GM04503 (cell line): ENCODE data around the gene MINAR2.
A peak's percentile ranks its signal among the peaks of the same experiment; 100 is the strongest.

Experiments used
- DNase-seq: peaks from one replicate; pipeline ENCODE4 v3.0.0-alpha.2; 2012; ENCODE audit warnings: low read depth

Gene MINAR2

DNA sequence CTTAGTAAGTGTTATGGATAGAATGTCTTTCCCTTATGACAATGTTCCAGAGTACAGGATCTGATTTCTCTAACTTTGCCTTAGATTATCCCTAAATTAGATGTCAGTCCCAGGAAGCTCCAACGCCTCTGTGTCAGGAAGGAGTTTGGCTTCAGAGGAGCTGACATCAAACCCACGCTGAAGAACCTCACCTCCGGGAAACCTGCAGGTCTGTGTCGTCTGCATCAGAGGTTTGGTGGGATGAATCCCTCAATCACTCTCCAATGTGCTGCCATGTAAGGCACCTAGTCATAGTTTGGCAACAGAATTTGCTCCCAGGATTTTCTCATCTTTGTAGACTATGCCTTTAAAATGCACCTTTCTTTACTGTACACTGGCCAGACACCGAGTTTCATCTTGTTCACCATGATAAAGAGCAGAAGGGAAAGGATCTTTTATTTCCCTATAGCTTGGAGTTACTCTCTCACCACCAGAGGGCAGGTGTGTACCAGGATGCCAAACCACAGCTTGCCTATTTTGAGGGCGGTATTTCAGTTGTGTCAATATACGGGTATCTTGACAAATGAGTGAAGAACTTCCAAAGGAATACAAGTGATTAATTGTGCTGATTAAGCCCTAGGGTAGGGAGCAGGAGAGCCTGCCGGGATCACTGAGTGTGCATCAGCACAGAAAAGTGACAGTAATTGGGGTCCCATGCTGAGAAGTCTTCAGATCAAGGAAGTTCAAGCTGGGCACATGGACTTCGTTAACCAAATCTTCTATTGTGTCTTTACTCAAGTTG, 23.4 kb downstream of the MINAR2 start:
- DNase-seq, result peak; percentile 11

DNA sequence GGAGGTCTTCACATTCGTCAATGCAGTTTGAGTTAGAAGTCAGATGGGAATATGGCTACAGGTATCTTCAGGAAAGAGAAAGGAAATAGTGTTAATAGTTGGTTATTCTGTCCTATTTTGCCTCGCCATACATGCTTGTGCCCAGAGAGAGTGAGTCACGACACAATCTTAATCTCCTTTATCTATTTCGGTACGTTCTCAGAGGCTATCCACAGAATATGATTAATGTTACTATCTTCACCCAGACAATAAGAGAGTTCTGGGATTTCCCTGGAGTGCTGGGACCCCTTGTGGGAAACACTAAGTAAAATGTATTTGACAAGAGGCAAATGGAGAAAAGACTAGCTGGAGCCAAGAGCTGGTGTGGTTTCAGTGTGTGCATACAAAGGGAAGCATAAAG, 25.5 kb downstream of the MINAR2 start:
- no peak for DNase-seq

GRCh38 chr5:129781594-129781993, 33.7 kb downstream of the MINAR2 start:
- no peak for DNase-seq

DNA sequence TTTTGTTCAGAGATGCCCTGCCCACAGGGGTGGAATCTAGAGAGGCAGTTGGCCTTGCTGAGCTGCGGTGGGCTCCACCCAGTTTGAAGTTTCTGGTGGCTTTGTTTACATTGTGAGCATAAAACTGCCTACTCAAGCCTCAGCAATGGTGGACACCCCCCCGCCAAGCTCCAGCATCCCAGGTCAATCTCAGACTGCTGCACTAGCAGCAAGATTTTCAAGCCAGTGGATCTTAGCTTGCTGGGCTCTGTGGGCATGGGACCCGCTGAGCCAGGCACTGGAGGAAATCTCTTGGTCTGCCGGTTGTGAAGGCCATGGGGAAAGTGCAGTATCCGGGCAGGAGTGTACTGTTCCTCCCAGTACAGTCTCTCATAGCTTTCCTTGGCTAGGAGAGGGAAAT, 55.5 kb downstream of the MINAR2 start:
- no peak for DNase-seq

DNA sequence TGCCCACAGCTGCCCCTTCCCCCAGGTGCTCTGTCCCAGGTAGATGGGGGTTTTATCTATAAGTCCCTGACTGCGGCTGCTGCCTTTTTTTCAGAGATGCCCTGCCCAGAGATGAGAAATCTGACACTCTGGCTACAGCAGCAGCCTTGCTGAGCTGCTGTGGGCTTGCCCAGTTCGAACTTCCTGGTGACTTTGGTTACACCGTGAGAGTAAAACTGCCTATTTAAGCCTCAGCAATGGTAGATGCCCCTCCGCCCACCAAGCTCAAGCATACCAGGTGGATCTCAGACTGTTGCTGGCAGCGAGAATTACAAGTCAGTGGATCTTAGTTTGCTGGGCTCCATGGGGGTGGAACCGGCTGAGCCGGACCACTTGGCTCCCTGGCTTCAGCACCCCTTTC, 56.8 kb downstream of the MINAR2 start:
- DNase-seq, result no peak

- DNase-seq, result no peak
Observed at GRCh38 chr5:129807162-129807814, 59.4 kb downstream of the MINAR2 start.
